Gastroesophageal sphincter (tissue), 4 donors: ENCODE measurements around the gene IGFBP7. TPM values are rescaled to one million over a fixed set of nuclear protein-coding genes. Genes with fewer than 3 reads are reported as not detected.

Experiments used
- ATAC-seq: fragments of 150-250 bp; one replicate; pipeline ENCODE4 v1.9.1; 2016; ENCODE audit warnings: mild to moderate bottlenecking, moderate library complexity
- H3K27ac ChIP-seq, 4 donors: fragments of 200-600 bp; sonication (generic) in 3 of 4; 1 replicate in 3 of 4; 2 replicates in 1 of 4; pipeline ENCODE4 v1.5.1; 2016 to 2019
- H3K27me3 ChIP-seq: fragments of 200-600 bp; sonication (generic); one replicate; pipeline ENCODE4 v1.5.1; 2019
- H3K36me3 ChIP-seq, 2 donors: fragments of 200-600 bp; sonication (generic); one replicate each; pipeline ENCODE4 v1.5.1; 2019; ENCODE audit warnings: control low read depth in 1 of 2
- H3K4me1 ChIP-seq, 3 donors: fragments of 200-600 bp; sonication (generic); 1 replicate in 2 of 3; 2 replicates in 1 of 3; pipeline ENCODE4 v1.5.1; 2016 to 2019; ENCODE audit warnings: control low read depth in 2 of 3
- H3K4me3 ChIP-seq, 2 donors: fragments of 200-600 bp; sonication (generic); one replicate each; pipeline ENCODE4 v1.5.1; 2019; ENCODE audit warnings: mild to moderate bottlenecking in 1 of 2, moderate library complexity in 1 of 2
- H3K9me3 ChIP-seq, 3 donors: fragments of 200-600 bp; sonication (generic); one replicate each; pipeline ENCODE4 v1.5.1; 2017 to 2019; ENCODE audit warnings: control low read depth in 2 of 3
- EP300 ChIP-seq: sonication (generic); formaldehyde crosslinking; IDR thresholded peaks from one replicate; pipeline ENCODE4 v1.6.1; 2017; ENCODE audit warnings: antibody characterized with exemption, mild to moderate bottlenecking
- POLR2A ChIP-seq, 2 donors: fragments of 450-650 bp; IDR thresholded peaks; one replicate each; pipeline ENCODE4 v1.6.1; 2017; ENCODE audit warnings: antibody characterized with exemption in 2 of 2, mild to moderate bottlenecking in 2 of 2, moderate library complexity in 1 of 2
- POLR2AphosphoS5 ChIP-seq: sonication (generic); formaldehyde crosslinking; IDR thresholded peaks from one replicate; pipeline ENCODE4 v1.6.1; 2017; ENCODE audit warnings: antibody characterized with exemption
- WGBS, 2 donors: methylation state at CpG; one replicate each; pipeline ENCODE4 v1.1.5; 2018; ENCODE audit warnings: low coverage in 1 of 2; 5-methylcytosine and 5-hydroxymethylcytosine counted together
- total RNA-seq, 4 donors: library from RNA; depleted of rRNA; stranded (reverse); fragments of >200 nt; gene quantifications; one replicate each; pipeline ENCODE4 v1.1.0, GENCODE V29; 2016
- TF ChIP-seq, protein P1 (sequence below), 4 experiments: fragments of 200-600 bp in 2 of 4; fragments of 450-650 bp in 2 of 4; sonication (generic) in 1 of 4; IDR thresholded peaks; one replicate each; pipeline ENCODE4 v1.5.1; 2017 to 2019; ENCODE audit warnings: antibody characterized with exemption in 4 of 4, mild to moderate bottlenecking in 2 of 4, moderate library complexity in 2 of 4

Gene IGFBP7
- total RNA-seq, 4 donors from 2014 or later, result 478 to 876 (median 798) TPM

DNA sequence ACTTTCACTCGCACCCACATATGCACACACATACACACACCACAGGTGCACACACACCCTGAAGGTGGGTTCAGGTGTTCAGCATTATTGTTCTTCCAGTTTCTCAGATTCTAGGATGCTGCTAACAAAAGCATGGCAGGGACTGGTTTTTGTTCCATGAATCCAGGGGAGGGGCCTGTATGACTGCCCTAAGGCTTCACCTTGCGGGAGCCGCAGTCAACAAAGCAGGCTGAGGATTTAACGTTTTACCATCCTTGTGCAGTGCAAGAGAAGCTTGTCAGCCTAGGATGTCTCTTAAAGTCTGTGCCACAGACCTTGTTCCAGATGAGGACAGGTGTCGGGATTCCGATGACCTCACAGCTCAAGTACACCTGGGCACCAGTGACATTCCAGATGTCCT is 69.7 kb downstream of the IGFBP7 start:
- Histone ChIP-seq H3K36me3 (peaks cover 0 to 20% of the 10 kb centered on the region in 2 donors), H3K9me3 (no peaks in the 10 kb centered on the region), H3K4me3 (no peak overlapping the region), H3K27ac (peak overlapping the region in 1 of 4 donors; percentile 53), H3K4me1 (peaks cover 13 to 73% (median 23%) of the 10 kb centered on the region in 3 donors), H3K27me3 (no peaks in the 10 kb centered on the region)
- WGBS, 2 donors, result 83 to 86% methylated on average over 1 to 6 of the region's 6 CpGs
- ATAC-seq, result no peak
- TF ChIP-seq POLR2A (IDR thresholded peaks at IDR 0.05) (no peak), POLR2AphosphoS5 (no peak), EP300 (no peak)
- TF ChIP-seq, protein P1, sequence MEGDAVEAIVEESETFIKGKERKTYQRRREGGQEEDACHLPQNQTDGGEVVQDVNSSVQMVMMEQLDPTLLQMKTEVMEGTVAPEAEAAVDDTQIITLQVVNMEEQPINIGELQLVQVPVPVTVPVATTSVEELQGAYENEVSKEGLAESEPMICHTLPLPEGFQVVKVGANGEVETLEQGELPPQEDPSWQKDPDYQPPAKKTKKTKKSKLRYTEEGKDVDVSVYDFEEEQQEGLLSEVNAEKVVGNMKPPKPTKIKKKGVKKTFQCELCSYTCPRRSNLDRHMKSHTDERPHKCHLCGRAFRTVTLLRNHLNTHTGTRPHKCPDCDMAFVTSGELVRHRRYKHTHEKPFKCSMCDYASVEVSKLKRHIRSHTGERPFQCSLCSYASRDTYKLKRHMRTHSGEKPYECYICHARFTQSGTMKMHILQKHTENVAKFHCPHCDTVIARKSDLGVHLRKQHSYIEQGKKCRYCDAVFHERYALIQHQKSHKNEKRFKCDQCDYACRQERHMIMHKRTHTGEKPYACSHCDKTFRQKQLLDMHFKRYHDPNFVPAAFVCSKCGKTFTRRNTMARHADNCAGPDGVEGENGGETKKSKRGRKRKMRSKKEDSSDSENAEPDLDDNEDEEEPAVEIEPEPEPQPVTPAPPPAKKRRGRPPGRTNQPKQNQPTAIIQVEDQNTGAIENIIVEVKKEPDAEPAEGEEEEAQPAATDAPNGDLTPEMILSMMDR (IDR thresholded peaks at IDR 0.05), result no peak

DNA sequence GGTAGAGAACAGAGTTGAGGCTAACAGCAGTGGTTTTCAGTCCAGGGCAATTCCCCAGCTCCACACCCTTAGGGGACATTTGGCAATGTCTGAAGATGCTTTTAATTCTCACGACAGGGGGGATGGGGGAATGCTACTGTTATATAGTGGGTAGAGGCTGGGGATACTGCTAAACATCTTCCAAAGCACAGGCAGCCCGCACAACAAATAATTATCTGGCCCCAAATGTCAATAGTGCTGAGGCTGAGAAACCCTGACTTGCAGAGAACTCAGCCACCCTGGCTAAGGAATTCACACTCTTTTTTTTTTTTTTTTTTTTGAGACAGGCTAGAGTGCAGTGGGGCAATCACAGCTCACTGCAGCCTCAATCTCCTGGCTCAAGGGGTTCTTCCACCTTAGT is 70.8 kb downstream of the IGFBP7 start:
- Histone ChIP-seq H3K27me3 (no peaks in the 10 kb centered on the region), H3K9me3 (no peaks in the 10 kb centered on the region), H3K4me1 (peaks cover 4 to 62% (median 16%) of the 10 kb centered on the region in 3 donors), H3K4me3 (no peak overlapping the region), H3K27ac (peak overlapping the region in 1 of 4 donors; percentile 35), H3K36me3 (peaks cover 0 to 22% of the 10 kb centered on the region in 2 donors)
- WGBS, 2 donors, result 48 to 67% methylated on average over 2 of the region's 2 CpGs
- no peak for ATAC-seq
- TF ChIP-seq EP300, result no peak
- TF ChIP-seq, protein P1 (IDR thresholded peaks at IDR 0.05), result no peak

DNA sequence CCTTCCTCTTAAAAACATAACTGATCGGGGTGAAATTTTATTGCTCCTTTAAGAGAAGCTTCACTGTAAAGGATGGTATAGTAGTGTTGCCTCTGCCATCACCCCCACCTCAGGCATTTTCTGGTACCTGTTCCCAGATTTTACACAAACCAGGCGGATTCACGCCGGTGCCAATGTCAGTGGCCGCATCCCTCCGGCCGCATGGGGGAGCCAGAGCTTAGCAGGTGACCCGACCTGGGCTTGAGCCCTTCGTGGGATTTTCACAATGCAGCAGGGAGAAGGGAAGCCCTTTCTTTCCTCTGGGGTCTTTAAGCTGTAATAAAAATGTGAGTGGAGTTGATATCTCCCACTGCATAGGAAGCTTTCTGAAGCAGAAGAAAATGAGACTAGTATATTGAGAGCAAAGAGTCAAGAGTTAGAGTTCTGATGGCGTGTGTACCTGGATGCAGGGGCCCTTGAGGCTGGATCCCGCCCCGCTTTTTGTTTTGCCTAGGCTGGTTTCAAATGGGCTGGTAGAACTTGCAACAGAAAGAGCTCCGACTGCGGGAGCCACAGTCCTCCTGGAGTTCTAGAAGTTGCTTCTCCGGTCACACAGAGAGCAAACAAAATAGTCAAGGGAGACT is 72.1 kb downstream of the IGFBP7 start:
- peak; percentile 78 for ATAC-seq
- Histone ChIP-seq H3K9me3 (no peaks in the 10 kb centered on the region), H3K4me1 (peaks cover 0 to 49% (median 7%) of the 10 kb centered on the region in 3 donors), H3K36me3 (peaks cover 0 to 31% of the 10 kb centered on the region in 2 donors), H3K27ac (peak overlapping the region in 2 of 4 donors; percentile 2 to 29), H3K4me3 (no peak overlapping the region), H3K27me3 (no peaks in the 10 kb centered on the region)
- 43 to 63% methylated on average over 7 to 11 of the region's 15 CpGs for WGBS, 2 donors
- TF ChIP-seq EP300, result no peak
- TF ChIP-seq, protein P1 (IDR thresholded peaks at IDR 0.05), result peak; percentile 81 to 92 (median 86)

DNA sequence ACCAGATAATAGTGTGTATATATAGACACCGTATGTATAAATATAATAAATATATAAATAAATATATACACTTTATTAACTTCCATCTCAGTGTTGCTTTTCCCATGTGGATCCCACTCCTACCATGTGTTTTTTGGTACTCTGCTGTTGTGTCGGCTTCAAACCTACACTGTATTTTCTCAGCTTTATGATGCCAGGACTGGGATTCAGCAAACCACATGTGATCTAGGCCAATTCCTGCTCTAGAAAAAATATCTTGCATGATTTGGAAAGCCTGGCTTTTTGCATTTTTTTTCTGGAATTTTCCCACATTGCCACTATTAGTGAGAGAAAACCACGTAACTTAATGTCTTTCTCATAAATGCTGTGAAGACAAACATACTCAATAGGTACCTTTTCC is 75.7 kb downstream of the IGFBP7 start:
- peaks cover 0 to 16% (median 4%) of the 10 kb centered on the region in 3 donors for H3K4me1 ChIP-seq
- no peak overlapping the region for H3K4me3 ChIP-seq
- H3K27ac ChIP-seq, result no peak overlapping the region
- no peaks in the 10 kb centered on the region for H3K9me3 ChIP-seq
- TF ChIP-seq POLR2A (IDR thresholded peaks at IDR 0.05), result no peak
- no peak for TF ChIP-seq POLR2AphosphoS5
- TF ChIP-seq EP300, result no peak
- TF ChIP-seq, protein P1 (IDR thresholded peaks at IDR 0.05), result no peak
- no peaks in the 10 kb centered on the region for H3K27me3 ChIP-seq
- H3K36me3 ChIP-seq, result peaks cover 8 to 60% of the 10 kb centered on the region in 2 donors
- 83% methylated on average over 3 of the region's 3 CpGs for WGBS, 2 donors
- ATAC-seq, result no peak

DNA sequence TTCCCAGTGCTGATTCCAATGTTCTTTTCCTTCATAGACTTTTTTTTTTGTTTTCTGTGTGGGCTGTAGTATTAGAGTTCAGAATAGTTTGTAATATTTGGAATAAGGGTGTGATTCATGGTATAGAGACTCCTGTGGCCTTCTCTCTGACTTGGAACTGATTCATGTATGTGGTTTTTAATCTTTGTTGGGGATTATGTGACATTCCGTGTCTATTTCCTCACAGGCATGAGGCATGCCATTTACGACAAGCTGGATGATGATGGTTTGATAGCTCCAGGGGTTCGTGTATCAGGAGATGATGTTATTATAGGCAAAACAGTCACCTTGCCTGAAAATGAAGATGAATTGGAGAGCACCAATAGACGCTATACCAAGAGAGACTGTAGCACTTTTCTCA is 87.1 kb downstream of the IGFBP7 start:
- WGBS, 2 donors, result 40 to 86% methylated on average over 2 to 4 of the region's 4 CpGs
- TF ChIP-seq POLR2A (IDR thresholded peaks at IDR 0.05), result no peak
- TF ChIP-seq, protein P1 (IDR thresholded peaks at IDR 0.05), result no peak
- TF ChIP-seq EP300, result no peak
- no peak for TF ChIP-seq POLR2AphosphoS5
- Histone ChIP-seq H3K4me1 (peaks cover 0 to under 1% (median 0%) of the 10 kb centered on the region in 3 donors), H3K4me3 (no peak overlapping the region), H3K27ac (no peak overlapping the region), H3K27me3 (no peaks in the 10 kb centered on the region), H3K9me3 (no peaks in the 10 kb centered on the region), H3K36me3 (peaks cover 7 to 99% of the 10 kb centered on the region in 2 donors)
- no peak for ATAC-seq
